Fibroblast of villous mesenchyme (primary cell): Measurements from ENCODE around the gene POLQ. TPM values are rescaled to one million over a fixed set of nuclear protein-coding genes. Genes with fewer than 3 reads are reported as not detected.
"Not testable (repeated sequence)": the region's sequence is repeated elsewhere in the genome, so short reads cannot be mapped to it uniquely, and the experiment has no call there.

Experiments used
- DNase-seq: peaks from one replicate; pipeline ENCODE4 v3.0.0-alpha.2; 2010; ENCODE audit warnings: low read depth
- H3K4me3 ChIP-seq: 2 replicates; pipeline ENCODE4 v1.5.1; 2011; ENCODE audit warnings: low read depth, mild to moderate bottlenecking, low read length
- total RNA-seq: library from RNA; depleted of rRNA; stranded (reverse); fragments of >200 nt; gene quantifications from 2 replicates; pipeline ENCODE4 v1.2.3, GENCODE V29; 2012
- TF ChIP-seq, protein P1 (sequence below): IDR thresholded peaks from 2 replicates; pipeline ENCODE4 v1.5.1; 2012; ENCODE audit warnings: low read depth, mild to moderate bottlenecking, low read length; ENCODE audit not compliant: insufficient read depth

POLQ gene
- total RNA-seq, 1 donor, result 6.9 TPM

DNA sequence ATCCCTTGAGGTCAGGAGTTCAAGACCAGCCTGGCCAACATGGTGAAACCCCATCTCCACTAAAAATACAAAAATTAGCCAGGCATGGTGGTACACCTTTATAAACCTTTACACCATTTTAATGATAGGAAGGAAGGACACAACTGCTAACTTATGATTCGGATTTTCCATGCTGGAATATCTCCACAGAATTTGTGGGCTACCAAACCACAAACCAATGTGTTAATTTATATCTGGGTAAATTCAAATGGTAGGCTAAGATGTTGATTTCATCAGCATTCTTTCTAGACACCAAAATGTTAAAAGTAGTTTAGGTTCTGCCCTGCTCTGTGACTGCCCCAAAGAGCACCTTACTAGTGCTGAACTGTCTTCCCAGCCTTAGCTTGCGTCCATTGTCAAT lies 72.8 kb downstream of the POLQ start:
- no peak for DNase-seq
- TF ChIP-seq, protein P1, sequence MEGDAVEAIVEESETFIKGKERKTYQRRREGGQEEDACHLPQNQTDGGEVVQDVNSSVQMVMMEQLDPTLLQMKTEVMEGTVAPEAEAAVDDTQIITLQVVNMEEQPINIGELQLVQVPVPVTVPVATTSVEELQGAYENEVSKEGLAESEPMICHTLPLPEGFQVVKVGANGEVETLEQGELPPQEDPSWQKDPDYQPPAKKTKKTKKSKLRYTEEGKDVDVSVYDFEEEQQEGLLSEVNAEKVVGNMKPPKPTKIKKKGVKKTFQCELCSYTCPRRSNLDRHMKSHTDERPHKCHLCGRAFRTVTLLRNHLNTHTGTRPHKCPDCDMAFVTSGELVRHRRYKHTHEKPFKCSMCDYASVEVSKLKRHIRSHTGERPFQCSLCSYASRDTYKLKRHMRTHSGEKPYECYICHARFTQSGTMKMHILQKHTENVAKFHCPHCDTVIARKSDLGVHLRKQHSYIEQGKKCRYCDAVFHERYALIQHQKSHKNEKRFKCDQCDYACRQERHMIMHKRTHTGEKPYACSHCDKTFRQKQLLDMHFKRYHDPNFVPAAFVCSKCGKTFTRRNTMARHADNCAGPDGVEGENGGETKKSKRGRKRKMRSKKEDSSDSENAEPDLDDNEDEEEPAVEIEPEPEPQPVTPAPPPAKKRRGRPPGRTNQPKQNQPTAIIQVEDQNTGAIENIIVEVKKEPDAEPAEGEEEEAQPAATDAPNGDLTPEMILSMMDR, result no peak

DNA sequence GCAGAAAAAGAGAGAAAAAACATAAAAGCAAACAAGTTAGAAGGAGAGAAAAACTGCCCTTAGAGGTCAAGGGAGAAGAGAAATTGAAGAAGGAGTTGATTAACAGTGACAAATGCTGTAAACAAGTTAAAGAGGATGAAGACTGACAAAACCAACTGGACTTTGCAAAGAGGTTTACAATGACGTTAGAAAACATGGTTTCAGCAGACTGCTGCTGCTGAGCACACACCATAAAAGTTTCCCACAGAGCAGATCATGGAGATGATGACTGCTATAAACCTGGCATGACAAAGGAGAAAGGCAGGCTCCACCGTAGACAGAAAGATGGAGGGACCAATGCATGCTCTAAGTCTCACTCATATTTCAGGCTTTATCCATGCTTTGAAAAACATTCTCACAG lies 78.7 kb downstream of the POLQ start:
- TF ChIP-seq, protein P1, result no peak
- no peak overlapping the region for H3K4me3 ChIP-seq
- peak; percentile 42 for DNase-seq

More for the DNA sequence above, 72.8 kb downstream of the POLQ start:
- H3K4me3 ChIP-seq, result no peak overlapping the region

DNA sequence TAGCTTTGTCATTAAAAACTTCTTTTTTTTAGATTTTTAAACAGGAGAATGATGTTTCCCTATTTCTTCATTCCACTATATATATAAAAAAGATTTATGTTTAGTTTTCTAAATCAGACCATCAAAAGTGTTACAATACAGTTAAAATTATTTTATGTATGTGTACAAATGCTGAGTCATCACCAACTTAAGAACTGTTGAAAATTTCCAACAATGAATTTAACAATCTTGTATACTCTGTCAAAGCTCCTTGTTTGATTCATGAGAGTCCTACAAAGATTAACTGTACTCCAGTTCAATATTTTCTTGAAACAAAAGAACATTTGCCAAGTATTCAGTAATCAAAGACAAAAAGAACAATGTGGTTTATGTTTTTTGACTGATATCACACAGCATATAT lies 82.0 kb downstream of the POLQ start:
- TF ChIP-seq, protein P1, result no peak
- no peak overlapping the region for H3K4me3 ChIP-seq
- no peak for DNase-seq

DNA sequence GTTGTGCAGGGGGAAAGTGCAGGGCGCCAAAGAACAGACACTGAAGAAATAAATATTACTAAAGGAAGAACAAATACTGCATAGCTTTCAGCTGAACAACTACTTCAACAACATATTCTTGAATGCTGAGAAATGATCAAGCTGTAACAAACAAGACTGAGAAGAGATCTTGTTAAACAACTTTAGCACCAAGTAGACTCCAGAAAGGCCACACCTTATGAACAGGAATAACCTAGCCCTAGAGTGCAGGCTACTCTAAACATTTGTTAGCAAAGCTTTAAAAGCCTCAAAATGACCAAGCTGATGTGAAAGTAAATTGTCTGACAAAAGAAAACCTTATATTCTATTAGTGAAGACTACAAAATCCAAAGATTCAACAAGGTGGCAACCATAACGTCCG lies 83.2 kb downstream of the POLQ start:
- no peak overlapping the region for H3K4me3 ChIP-seq
- DNase-seq, result no peak
- TF ChIP-seq, protein P1, result no peak

DNA sequence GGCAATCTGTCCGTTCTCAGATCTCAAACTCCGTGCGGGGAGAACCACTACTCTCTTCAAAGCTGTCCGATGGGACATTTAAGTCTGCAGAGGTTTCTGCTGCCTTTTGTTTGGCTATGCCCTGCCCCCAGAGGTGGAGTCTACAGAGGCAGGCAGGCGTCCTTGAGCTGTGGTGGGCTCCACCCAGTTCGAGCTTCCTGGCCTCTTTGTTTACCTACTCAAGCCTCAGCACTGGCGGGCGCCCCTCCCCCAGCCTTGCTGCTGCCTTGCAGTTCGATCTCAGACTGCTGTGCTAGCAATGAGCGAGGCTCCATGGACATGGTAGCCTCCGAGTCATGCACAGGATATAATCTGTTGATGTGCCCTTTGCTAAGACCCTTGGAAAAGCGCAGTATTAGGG lies 94.0 kb downstream of the POLQ start:
- H3K4me3 ChIP-seq, DNase-seq: not testable (repeated sequence)

DNA sequence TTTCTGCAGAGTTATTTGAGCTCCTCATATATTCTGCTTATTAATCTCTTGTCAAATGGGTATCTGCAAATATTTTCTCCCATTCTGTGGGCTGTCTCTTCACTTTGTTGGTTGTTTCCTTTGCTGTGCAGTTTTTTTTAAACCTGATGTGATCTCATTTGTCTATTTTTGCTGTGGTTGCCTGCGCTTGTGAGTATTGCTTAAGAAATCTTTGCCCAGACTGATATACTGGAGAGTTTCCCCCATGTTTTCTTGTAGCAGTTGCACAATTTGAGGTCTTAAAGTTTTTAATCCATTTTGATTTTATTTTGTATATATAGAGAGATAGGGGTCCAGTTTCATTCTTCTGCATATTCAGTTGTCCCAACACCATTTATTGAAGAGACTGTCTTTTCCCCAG lies 102.3 kb downstream of the POLQ start:
- TF ChIP-seq, protein P1, result no peak
- no peak overlapping the region for H3K4me3 ChIP-seq
- peak; percentile 14 for DNase-seq

DNA sequence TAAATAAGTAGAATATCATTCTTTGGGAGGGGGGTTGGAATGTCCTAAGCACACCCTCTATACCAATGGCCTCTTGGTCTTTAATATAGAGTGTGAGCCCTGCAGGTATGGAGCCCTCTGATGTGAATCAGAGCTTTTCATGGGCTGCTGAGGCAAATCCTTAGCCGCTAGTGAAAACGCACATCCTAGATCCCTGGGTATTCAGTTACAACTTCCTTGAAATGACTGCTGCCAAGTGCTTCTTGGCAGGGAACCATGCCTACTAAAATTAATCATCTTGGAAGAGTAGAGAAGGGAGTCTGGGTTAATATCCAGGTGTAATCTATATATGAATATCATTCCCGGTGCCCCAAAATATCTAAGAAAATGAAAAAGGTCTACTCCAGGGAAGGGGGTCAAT lies 109.1 kb downstream of the POLQ start:
- DNase-seq, result no peak
- TF ChIP-seq, protein P1, result no peak
- no peak overlapping the region for H3K4me3 ChIP-seq
